CD8-positive, alpha-beta memory T cell (primary cell): ENCODE data around the gene SMIM35. TPM values are rescaled to one million over a fixed set of nuclear protein-coding genes. Genes with fewer than 3 reads are reported as not detected.

Experiments used
- CTCF ChIA-PET: fragments of 350-600 bp; sonication (Branson Sonifier 250); formaldehyde crosslinking; loops from one replicate; lab custom pipeline; 2021; ENCODE audit warnings: antibody characterized with exemption; lab: Charles Lee
- POLR2A ChIA-PET: fragments of 350-600 bp; sonication (Branson Sonifier 250); formaldehyde crosslinking; loops from one replicate; lab custom pipeline; 2021; ENCODE audit warnings: antibody characterized with exemption; lab: Charles Lee
- DNase-seq, 5 donors: peaks; one replicate each; pipeline versions ENCODE4 v3.0.0 to v3.0.0-alpha.2; 2020 to 2022; ENCODE audit warnings: mixed read lengths in 1 of 5
- H3K27ac ChIP-seq: one replicate; pipeline ENCODE4 v1.7.0; 2013; ENCODE audit warnings: low read depth, mild to moderate bottlenecking, low read length, moderate library complexity
- H3K27me3 ChIP-seq: 2 replicates; pipeline ENCODE4 v1.7.0; 2013; ENCODE audit warnings: low read length, mild to moderate bottlenecking; ENCODE audit not compliant: insufficient read depth, poor library complexity, severe bottlenecking
- H3K36me3 ChIP-seq: 2 replicates; pipeline ENCODE4 v1.7.0; 2013; ENCODE audit warnings: mild to moderate bottlenecking, low read length, moderate library complexity; ENCODE audit not compliant: insufficient read depth
- H3K4me1 ChIP-seq: 2 replicates; pipeline ENCODE4 v1.7.0; 2013; ENCODE audit warnings: mild to moderate bottlenecking, low read length, moderate library complexity; ENCODE audit not compliant: insufficient read depth
- H3K4me3 ChIP-seq: 2 replicates; pipeline ENCODE4 v1.7.0; 2013; ENCODE audit warnings: mild to moderate bottlenecking, low read length
- H3K9me3 ChIP-seq: 2 replicates; pipeline ENCODE4 v1.7.0; 2013; ENCODE audit warnings: mild to moderate bottlenecking, low read length
- H3K27ac Mint-ChIP-seq, 8 donors: one replicate each; pipeline ENCODE4 v1.8.0; 2020 to 2021; ENCODE audit warnings: mixed read lengths in 8 of 8, mild to moderate bottlenecking in 6 of 8, inconsistent platforms in 3 of 8, moderate library complexity in 3 of 8
- H3K27me3 Mint-ChIP-seq, 2 donors: one replicate each; pipeline ENCODE4 v1.8.0; 2020 to 2021; ENCODE audit warnings: mixed read lengths in 2 of 2, mild to moderate bottlenecking in 1 of 2, moderate library complexity in 1 of 2
- H3K36me3 Mint-ChIP-seq, 3 donors: one replicate each; pipeline ENCODE4 v1.8.0; 2020 to 2021; ENCODE audit warnings: mixed read lengths in 3 of 3, inconsistent platforms in 1 of 3, mild to moderate bottlenecking in 1 of 3
- H3K4me1 Mint-ChIP-seq, 3 donors: one replicate each; pipeline ENCODE4 v1.8.0; 2020 to 2021; ENCODE audit warnings: mixed read lengths in 3 of 3, inconsistent platforms in 1 of 3, mild to moderate bottlenecking in 1 of 3
- H3K4me3 Mint-ChIP-seq, 7 donors: one replicate each; pipeline ENCODE4 v1.8.0; 2020 to 2021; ENCODE audit warnings: mixed read lengths in 7 of 7, mild to moderate bottlenecking in 6 of 7, moderate library complexity in 4 of 7, inconsistent platforms in 2 of 7
- H3K9me3 Mint-ChIP-seq, 5 donors: one replicate each; pipeline ENCODE4 v1.8.0; 2020 to 2022; ENCODE audit warnings: mixed read lengths in 5 of 5, mild to moderate bottlenecking in 3 of 5, moderate library complexity in 2 of 5, inconsistent platforms in 1 of 5
- polyA plus RNA-seq: library from polyadenylated mRNA; unstranded; fragments of 300-500 nt; fragmentation: Illumina TruSeq; gene quantifications from one replicate; pipeline ENCODE4 v1.2.3, GENCODE V29; 2021
- total RNA-seq, 2 experiments: library from RNA; stranded (reverse); gene quantifications; one replicate each; pipeline ENCODE4 v1.2.3, GENCODE V29; 2021

The SMIM35 gene
- total and polyA plus RNA-seq, 3 experiments from 2014 or later, result 0.40 to 2.4 (median 0.63) TPM

- Mint-ChIP-seq H3K4me3 (no peak overlapping the region), H3K27me3 (peaks cover 3 to 7% of the 10 kb centered on the region in 2 donors), H3K4me1 (peaks cover 5 to 13% (median 11%) of the 10 kb centered on the region in 3 donors), H3K36me3 (no peaks in the 10 kb centered on the region), H3K27ac (no peak overlapping the region), H3K9me3 (no peaks in the 10 kb centered on the region)
- Histone ChIP-seq H3K36me3 (no peaks in the 10 kb centered on the region), H3K9me3 (no peaks in the 10 kb centered on the region), H3K4me3 (no peak overlapping the region), H3K4me1 (no peaks in the 10 kb centered on the region), H3K27me3 (no peaks in the 10 kb centered on the region), H3K27ac (no peak overlapping the region)
- ChIA-PET CTCF (interaction anchor here (1.1 to 8.4 kb wide), 4 partner anchors 70 to 251 kb away, joined by 3 to 155 read pairs (median 9); partner anchors contain the start of gene IL10RA), POLR2A (no interaction called here)
- no peak for DNase-seq
Measured at GRCh38 chr11:118058311-118059245, 28.2 kb downstream of the SMIM35 start.

- Mint-ChIP-seq H3K9me3 (no peaks in the 10 kb centered on the region), H3K4me3 (no peak overlapping the region), H3K27ac (peak overlapping the region in 2 of 8 donors; percentile 22 to 70), H3K4me1 (peaks cover 15 to 24% (median 22%) of the 10 kb centered on the region in 3 donors), H3K36me3 (no peaks in the 10 kb centered on the region), H3K27me3 (peaks cover 3 to 8% of the 10 kb centered on the region in 2 donors)
- H3K4me1 ChIP-seq, result peaks cover 9% of the 10 kb centered on the region
- no peak overlapping the region for H3K27ac ChIP-seq
- no peaks in the 10 kb centered on the region for H3K36me3 ChIP-seq
- no peaks in the 10 kb centered on the region for H3K9me3 ChIP-seq
- no peak for DNase-seq
- POLR2A ChIA-PET, result no interaction called here
- no peaks in the 10 kb centered on the region for H3K27me3 ChIP-seq
- CTCF ChIA-PET, result interaction anchor here (2.4 to 8.4 kb wide), 4 partner anchors 69 to 250 kb away, joined by 9 to 155 read pairs (median 68); partner anchors contain the start of gene IL10RA
- no peak overlapping the region for H3K4me3 ChIP-seq
Measured at GRCh38 chr11:118057251-118058145, 29.3 kb downstream of the SMIM35 start.

- no peaks in the 10 kb centered on the region for H3K27me3 ChIP-seq
- no peak for DNase-seq
- no peaks in the 10 kb centered on the region for H3K36me3 ChIP-seq
- ChIA-PET POLR2A (no interaction called here), CTCF (interaction anchor here (2.4 to 8.4 kb wide), 4 partner anchors 68 to 249 kb away, joined by 9 to 155 read pairs (median 68); partner anchors contain the start of gene IL10RA)
- H3K4me3 ChIP-seq, result no peak overlapping the region
- no peaks in the 10 kb centered on the region for H3K9me3 ChIP-seq
- no peaks in the 10 kb centered on the region for H3K36me3 Mint-ChIP-seq
- peak overlapping the region in 3 of 8 donors; percentile 7 to 55 (median 24) for H3K27ac Mint-ChIP-seq
- H3K27ac ChIP-seq, result no peak overlapping the region
- H3K4me3 Mint-ChIP-seq, result no peak overlapping the region
- peaks cover 3 to 8% of the 10 kb centered on the region in 2 donors for H3K27me3 Mint-ChIP-seq
- H3K4me1 ChIP-seq, result peaks cover 16% of the 10 kb centered on the region
- peaks cover 22 to 31% (median 29%) of the 10 kb centered on the region in 3 donors for H3K4me1 Mint-ChIP-seq
- no peaks in the 10 kb centered on the region for H3K9me3 Mint-ChIP-seq
Measured at GRCh38 chr11:118056806-118057205, 30.0 kb downstream of the SMIM35 start.

GRCh38 chr11:118055966-118056365 lies 30.8 kb downstream of the SMIM35 start:
- no peak for DNase-seq
- no peaks in the 10 kb centered on the region for H3K9me3 Mint-ChIP-seq
- no peak overlapping the region for H3K4me3 ChIP-seq
- peaks cover 3 to 8% of the 10 kb centered on the region in 2 donors for H3K27me3 Mint-ChIP-seq
- no peaks in the 10 kb centered on the region for H3K27me3 ChIP-seq
- ChIA-PET CTCF (interaction anchor here (1.6 to 8.4 kb wide), 6 partner anchors 19 to 248 kb away, joined by 5 to 232 read pairs (median 134); partner anchors contain the start of gene IL10RA), POLR2A (interaction anchor here (0.5 kb wide), 1 partner anchor 194 kb away, joined by 3 read pairs; no protein-coding TSS in a partner anchor)
- no peak overlapping the region for H3K27ac ChIP-seq
- peak overlapping the region in 1 of 8 donors; percentile 58 for H3K27ac Mint-ChIP-seq
- H3K4me3 Mint-ChIP-seq, result no peak overlapping the region
- no peaks in the 10 kb centered on the region for H3K36me3 Mint-ChIP-seq
- peaks cover 23% of the 10 kb centered on the region for H3K4me1 ChIP-seq
- H3K36me3 ChIP-seq, result no peaks in the 10 kb centered on the region
- peaks cover 31 to 39% (median 38%) of the 10 kb centered on the region in 3 donors for H3K4me1 Mint-ChIP-seq
- no peaks in the 10 kb centered on the region for H3K9me3 ChIP-seq

GRCh38 chr11:118054712-118055640 lies 31.8 kb downstream of the SMIM35 start:
- H3K9me3 ChIP-seq, result no peaks in the 10 kb centered on the region
- peaks cover 3 to 8% of the 10 kb centered on the region in 2 donors for H3K27me3 Mint-ChIP-seq
- CTCF ChIA-PET, result interaction anchor here (0.8 to 8.4 kb wide), 10 partner anchors 18 to 629 kb away, joined by 4 to 232 read pairs (median 72); partner anchors contain the start of genes FXYD2 and IL10RA
- H3K27ac ChIP-seq, result no peak overlapping the region
- POLR2A ChIA-PET, result interaction anchor here (5.5 kb wide), 1 partner anchor 54 kb away, joined by 158 read pairs; no protein-coding TSS in a partner anchor
- no peaks in the 10 kb centered on the region for H3K36me3 Mint-ChIP-seq
- peaks cover 38 to 49% (median 47%) of the 10 kb centered on the region in 3 donors for H3K4me1 Mint-ChIP-seq
- peak overlapping the region in 1 of 7 donors; percentile 31 for H3K4me3 Mint-ChIP-seq
- peaks cover 33% of the 10 kb centered on the region for H3K4me1 ChIP-seq
- no peak for DNase-seq
- H3K27me3 ChIP-seq, result no peaks in the 10 kb centered on the region
- no peak overlapping the region for H3K4me3 ChIP-seq
- H3K36me3 ChIP-seq, result no peaks in the 10 kb centered on the region
- no peaks in the 10 kb centered on the region for H3K9me3 Mint-ChIP-seq
- H3K27ac Mint-ChIP-seq, result peak overlapping the region in 3 of 8 donors; percentile 14 to 58 (median 38)

- peaks cover 54% of the 10 kb centered on the region for H3K4me1 ChIP-seq
- no peaks in the 10 kb centered on the region for H3K9me3 Mint-ChIP-seq
- peak in 1 of 5 donors; percentile 14 for DNase-seq
- peak overlapping the region in 5 of 7 donors; percentile 22 to 74 (median 59) for H3K4me3 Mint-ChIP-seq
- CTCF ChIA-PET, result interaction anchor here (0.6 to 8.4 kb wide), 45 partner anchors 8 to 248 kb away, joined by 3 to 232 read pairs (median 6); partner anchors contain the start of genes FXYD2 and IL10RA
- peak overlapping the region; percentile 12 for H3K4me3 ChIP-seq
- POLR2A ChIA-PET, result interaction anchor here (0.6 to 5.5 kb wide), 11 partner anchors 51 to 1033 kb away, joined by 3 to 158 read pairs (median 5); partner anchors contain the start of gene IL10RA
- no peaks in the 10 kb centered on the region for H3K36me3 Mint-ChIP-seq
- peak overlapping the region; percentile 10 for H3K27ac ChIP-seq
- H3K9me3 ChIP-seq, result no peaks in the 10 kb centered on the region
- peaks cover 53 to 59% (median 58%) of the 10 kb centered on the region in 3 donors for H3K4me1 Mint-ChIP-seq
- no peaks in the 10 kb centered on the region for H3K27me3 ChIP-seq
- peaks cover 3 to 6% of the 10 kb centered on the region in 2 donors for H3K27me3 Mint-ChIP-seq
- H3K36me3 ChIP-seq, result no peaks in the 10 kb centered on the region
- peak overlapping the region; percentile 88 to 99 (median 97) for H3K27ac Mint-ChIP-seq
Measured at GRCh38 chr11:118052581-118053206, 34.1 kb downstream of the SMIM35 start.
